ENCODE results near the gene ZMYND19. TPM values are rescaled to one million over a fixed set of nuclear protein-coding genes. Genes with fewer than 3 reads are reported as not detected.

Gene ZMYND19
- total RNA-seq, 2 experiments from 2014 or later: 36.2 to 43.0 TPM

DNA sequence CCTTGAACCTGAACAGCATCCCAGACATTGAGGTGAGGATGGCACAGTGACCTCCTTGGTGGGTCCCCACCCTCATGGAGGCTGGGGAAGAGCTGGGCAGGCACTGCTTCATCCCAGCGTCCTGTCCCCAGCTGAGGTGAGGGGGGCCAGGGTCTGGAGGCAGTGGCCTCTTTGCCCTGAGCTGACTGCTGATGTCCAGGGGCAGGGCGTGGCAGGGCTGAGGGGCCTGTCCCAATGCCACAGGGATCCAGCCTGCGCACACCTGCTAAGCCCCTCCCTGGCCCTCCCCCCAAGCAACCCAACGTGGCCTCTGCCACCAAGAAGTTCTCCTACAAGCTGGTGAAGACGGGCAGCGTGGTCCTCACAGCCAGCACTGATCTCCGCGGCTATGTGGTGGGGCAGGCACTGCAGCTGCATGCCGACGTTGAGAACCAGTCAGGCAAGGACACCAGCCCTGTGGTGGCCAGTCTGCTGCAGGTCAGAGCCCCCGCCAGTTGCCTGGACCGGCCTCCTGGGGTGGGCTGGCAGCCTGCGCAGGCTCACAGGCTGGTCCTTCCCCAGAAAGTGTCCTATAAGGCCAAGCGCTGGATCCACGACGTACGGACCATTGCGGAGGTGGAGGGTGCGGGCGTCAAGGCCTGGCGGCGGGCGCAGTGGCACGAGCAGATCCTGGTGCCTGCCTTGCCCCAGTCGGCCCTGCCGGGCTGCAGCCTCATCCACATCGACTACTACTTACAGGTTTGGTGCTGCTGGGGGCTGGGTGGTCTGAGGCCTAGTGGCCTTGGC is 23.6 kb upstream of the ZMYND19 start:
- Mint-ChIP-seq H3K4me1 (peaks cover 23% of the 10 kb centered on the region), H3K4me3 (no peak overlapping the region), H3K27ac (no peak overlapping the region), H3K9me3 (ENCODE audit: low read depth) (no peaks in the 10 kb centered on the region), H3K27me3 (no peaks in the 10 kb centered on the region), H3K36me3 (ENCODE audit: low read depth) (peaks cover 3% of the 10 kb centered on the region)
- intact Hi-C loops (cut with DNase I, micrococcal nuclease): no loop called here
- DNase-seq (no peak), ATAC-seq (no peak)
- POLR2A ChIA-PET: no interaction called here
- CTCF ChIA-PET: no interaction called here

DNA sequence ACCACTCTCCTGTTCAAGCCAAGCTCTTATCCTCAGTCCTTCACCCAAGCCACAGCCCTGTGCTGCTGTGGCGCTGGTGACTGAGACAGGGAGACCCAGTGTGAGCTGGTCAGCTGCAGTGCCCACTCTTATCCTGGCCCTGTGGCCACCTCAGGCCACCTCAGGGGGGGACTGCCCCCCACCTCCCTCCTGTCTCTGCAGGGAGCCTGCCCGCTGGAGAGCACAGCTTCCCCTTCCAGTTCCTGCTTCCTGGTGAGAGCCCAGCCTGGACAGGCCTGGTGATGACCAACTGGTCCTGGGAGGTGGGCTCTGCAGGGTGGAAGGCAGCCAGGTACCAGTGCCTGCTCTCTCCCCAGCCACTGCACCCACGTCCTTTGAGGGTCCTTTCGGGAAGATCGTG is 22.9 kb upstream of the ZMYND19 start:
- Mint-ChIP-seq H3K36me3 (ENCODE audit: low read depth) (peaks cover 3% of the 10 kb centered on the region), H3K27ac (no peak overlapping the region), H3K9me3 (ENCODE audit: low read depth) (no peaks in the 10 kb centered on the region), H3K4me1 (peaks cover 27% of the 10 kb centered on the region), H3K27me3 (no peaks in the 10 kb centered on the region), H3K4me3 (no peak overlapping the region)
- DNase-seq (no peak), ATAC-seq (no peak)
- ChIA-PET POLR2A (no interaction called here), CTCF (no interaction called here)
- intact Hi-C loops (cut with DNase I, micrococcal nuclease): no loop called here

DNA sequence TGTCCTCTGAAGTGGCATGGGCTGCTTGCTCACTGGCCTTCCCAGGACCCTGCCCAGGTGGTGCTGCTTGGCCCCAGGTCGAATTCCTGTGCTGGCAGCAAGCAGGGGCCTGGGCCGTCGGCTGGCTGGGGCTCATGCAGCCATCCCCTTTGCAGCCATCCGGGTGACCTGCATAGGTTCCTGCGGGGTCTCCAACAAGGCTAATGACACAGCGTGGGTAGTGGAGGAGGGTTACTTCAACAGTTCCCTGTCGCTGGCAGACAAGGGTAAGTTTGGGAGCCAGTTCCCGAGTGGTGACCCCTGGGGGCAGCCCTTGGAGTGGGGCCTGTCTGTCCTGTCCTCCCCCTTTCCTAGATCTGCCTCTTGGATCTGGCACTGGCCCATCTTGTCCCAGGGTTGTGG is 22.4 kb upstream of the ZMYND19 start:
- DNase-seq (no peak), ATAC-seq (no peak)
- CTCF ChIA-PET: no interaction called here
- intact Hi-C loops (cut with DNase I, micrococcal nuclease): no loop called here
- Mint-ChIP-seq H3K27ac (no peak overlapping the region), H3K27me3 (no peaks in the 10 kb centered on the region), H3K9me3 (ENCODE audit: low read depth) (no peaks in the 10 kb centered on the region), H3K36me3 (ENCODE audit: low read depth) (peaks cover 3% of the 10 kb centered on the region), H3K4me1 (peaks cover 23% of the 10 kb centered on the region), H3K4me3 (no peak overlapping the region)
- POLR2A ChIA-PET: no interaction called here

DNA sequence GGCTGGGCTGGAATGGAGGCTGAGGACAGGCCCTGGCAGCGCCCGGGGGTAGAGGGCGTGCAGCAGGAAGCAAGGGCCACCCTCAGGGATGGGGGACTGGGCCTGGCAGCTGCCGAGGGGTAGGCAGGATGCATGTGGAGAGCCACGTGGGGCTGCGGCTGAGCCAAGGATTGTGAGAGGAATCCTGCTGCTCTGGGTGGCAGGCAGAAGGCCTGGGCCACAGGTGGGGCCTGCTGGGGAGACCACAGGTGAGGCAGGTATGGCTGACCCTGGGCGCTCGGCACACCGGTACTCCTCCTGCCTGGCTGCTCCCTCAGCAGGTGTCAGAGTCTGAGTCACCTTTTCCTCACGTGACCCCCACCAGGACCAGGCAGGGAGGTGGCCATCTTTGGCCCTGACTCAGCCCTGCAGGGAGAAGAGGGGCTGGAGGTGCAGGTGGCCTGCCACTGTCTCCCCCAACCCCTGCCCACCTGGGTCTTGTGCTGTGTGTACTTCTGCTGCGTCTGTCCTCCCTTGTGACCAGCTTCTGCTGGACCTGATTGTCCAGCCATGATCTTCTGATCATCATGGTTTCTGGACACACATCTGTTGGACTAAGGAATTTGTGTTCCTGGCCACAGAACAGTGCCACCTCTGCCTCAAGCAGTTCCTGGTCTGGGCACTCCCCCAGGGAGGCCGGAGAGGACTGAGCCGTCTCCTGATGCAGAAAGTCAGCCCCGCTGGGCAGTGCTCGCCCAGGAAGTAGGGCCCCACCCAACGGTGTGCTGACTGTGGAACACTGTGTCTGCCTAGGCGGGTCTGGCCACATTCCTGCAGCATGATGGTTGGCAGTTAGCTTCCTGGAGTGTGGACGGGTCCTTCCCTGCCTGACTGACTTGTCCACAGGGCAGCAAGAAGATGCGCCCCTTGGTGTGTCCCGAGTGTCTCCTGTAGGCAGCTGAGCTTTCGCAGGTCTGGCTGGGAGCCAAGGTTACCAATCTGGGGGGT is 21.6 kb upstream of the ZMYND19 start:
- CTCF ChIA-PET: interaction anchor here (0.7 kb wide), 1 partner anchor 48 kb away, joined by 3 read pairs; no protein-coding TSS in a partner anchor
- no peak overlapping the region for H3K4me3 Mint-ChIP-seq
- POLR2A ChIA-PET: no interaction called here
- no peaks in the 10 kb centered on the region for H3K9me3 Mint-ChIP-seq (ENCODE audit: low read depth)
- peak overlapping the region; percentile 64 for H3K27ac Mint-ChIP-seq
- DNase-seq: peak; percentile 63
- H3K27me3 Mint-ChIP-seq: no peaks in the 10 kb centered on the region
- peak; percentile 74 for ATAC-seq
- intact Hi-C loops (cut with DNase I, micrococcal nuclease): no loop called here
- no peaks in the 10 kb centered on the region for H3K36me3 Mint-ChIP-seq (ENCODE audit: low read depth)
- H3K4me1 Mint-ChIP-seq: peaks cover 23% of the 10 kb centered on the region

DNA sequence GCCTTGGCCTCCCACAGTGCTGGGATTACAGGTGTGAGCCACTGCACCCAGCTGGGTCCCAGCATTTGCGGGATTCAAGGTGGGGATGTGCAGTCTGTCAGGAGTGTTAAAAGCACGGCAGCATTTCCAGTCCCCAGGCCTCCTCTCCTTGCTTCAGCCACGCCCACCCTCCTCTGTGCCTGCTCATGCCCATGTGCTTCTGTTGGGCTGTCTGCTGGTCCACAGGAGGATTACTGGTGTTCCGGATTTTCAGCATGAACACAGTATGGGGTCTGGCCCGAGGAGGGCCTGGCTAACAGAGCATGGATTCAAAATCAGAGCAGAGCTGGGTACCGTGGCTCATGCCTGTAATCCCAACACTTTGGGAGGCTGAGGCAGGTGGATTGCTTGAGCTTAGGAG is 20.6 kb upstream of the ZMYND19 start:
- no peak for DNase-seq
- H3K27ac Mint-ChIP-seq: no peak overlapping the region
- intact Hi-C loops (cut with DNase I, micrococcal nuclease): no loop called here
- POLR2A ChIA-PET: no interaction called here
- no peaks in the 10 kb centered on the region for H3K9me3 Mint-ChIP-seq (ENCODE audit: low read depth)
- CTCF ChIA-PET: interaction anchor here (0.7 kb wide), 1 partner anchor 49 kb away, joined by 3 read pairs; no protein-coding TSS in a partner anchor
- peaks cover 28% of the 10 kb centered on the region for H3K4me1 Mint-ChIP-seq
- H3K36me3 Mint-ChIP-seq (ENCODE audit: low read depth): no peaks in the 10 kb centered on the region
- ATAC-seq: no peak
- no peak overlapping the region for H3K4me3 Mint-ChIP-seq
- H3K27me3 Mint-ChIP-seq: no peaks in the 10 kb centered on the region

DNA sequence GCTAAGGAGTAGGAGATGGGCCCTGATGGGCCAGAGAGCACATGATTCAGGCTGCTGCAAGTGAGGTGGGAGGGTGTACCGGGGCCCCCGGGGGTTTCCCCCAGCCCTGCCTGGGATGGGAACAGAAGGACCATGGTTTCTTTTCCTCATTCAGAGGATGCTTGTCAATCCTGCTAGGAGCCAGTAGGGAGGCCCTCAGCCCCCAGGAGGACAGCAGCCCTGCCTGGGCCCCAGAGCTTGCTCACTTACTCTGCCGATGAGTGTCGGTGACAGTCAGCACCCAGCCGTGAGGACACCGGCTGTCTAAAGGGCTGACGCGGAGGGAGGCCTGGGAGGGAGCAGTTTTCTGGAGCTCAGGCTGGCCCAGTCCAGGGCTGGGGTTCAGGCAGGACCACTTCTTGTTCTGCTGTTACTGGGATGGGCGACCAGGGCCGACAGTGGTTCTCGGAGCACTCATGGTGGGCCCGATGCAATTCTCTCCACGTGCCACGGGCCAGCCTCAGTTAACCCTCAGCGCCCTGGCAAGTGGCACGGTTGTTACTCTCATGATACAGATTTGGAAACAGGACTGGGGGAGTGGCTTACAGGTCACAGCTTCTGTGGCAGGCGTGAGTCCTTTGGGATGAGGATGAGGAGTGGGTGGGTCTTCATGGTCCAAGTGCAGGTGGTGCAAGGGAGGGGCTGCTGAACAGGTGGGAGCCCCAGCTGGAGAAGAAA is 17.0 kb upstream of the ZMYND19 start:
- Mint-ChIP-seq H3K27ac (peak overlapping the region; percentile 11), H3K27me3 (no peaks in the 10 kb centered on the region), H3K4me1 (peaks cover 35% of the 10 kb centered on the region), H3K4me3 (peak overlapping the region; percentile 76), H3K36me3 (ENCODE audit: low read depth) (no peaks in the 10 kb centered on the region), H3K9me3 (ENCODE audit: low read depth) (no peaks in the 10 kb centered on the region)
- no peak for ATAC-seq
- peak; percentile 43 for DNase-seq
- POLR2A ChIA-PET: interaction anchor here (0.5 to 0.7 kb wide), 2 partner anchors 15 to 268 kb away, joined by 4 read pairs; no protein-coding TSS in a partner anchor
- intact Hi-C loops (cut with DNase I, micrococcal nuclease): no loop called here
- CTCF ChIA-PET: interaction anchor here (0.8 kb wide), 1 partner anchor 805 kb away, joined by 3 read pairs; no protein-coding TSS in a partner anchor

DNA sequence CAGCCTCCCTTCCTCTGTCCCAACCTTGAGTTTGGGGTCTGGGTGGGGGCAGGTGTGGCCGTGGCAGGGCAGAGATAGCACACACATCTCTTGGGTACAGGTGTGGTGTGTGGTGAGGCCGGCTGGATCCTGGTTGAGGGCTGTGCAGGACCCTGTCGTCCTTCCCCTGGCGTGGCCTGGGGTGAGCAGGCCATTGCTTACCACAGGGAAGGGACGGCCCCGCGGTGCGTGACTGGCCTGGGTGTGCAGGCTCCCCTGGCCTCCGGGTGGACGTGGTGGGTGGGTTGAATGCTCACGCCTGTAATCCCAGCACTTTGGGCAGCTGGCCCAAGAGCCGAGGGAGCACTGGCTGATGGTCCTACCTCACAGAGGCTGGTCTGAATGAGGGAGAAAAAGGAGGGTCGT is 16.4 kb upstream of the ZMYND19 start:
- H3K27ac Mint-ChIP-seq: peak overlapping the region; percentile 11
- H3K27me3 Mint-ChIP-seq: no peaks in the 10 kb centered on the region
- ATAC-seq (no peak), DNase-seq (no peak)
- H3K9me3 Mint-ChIP-seq (ENCODE audit: low read depth): no peaks in the 10 kb centered on the region
- POLR2A ChIA-PET: interaction anchor here (0.5 to 0.7 kb wide), 2 partner anchors 14 to 268 kb away, joined by 4 read pairs; no protein-coding TSS in a partner anchor
- no peaks in the 10 kb centered on the region for H3K36me3 Mint-ChIP-seq (ENCODE audit: low read depth)
- H3K4me1 Mint-ChIP-seq: peaks cover 30% of the 10 kb centered on the region
- H3K4me3 Mint-ChIP-seq: peak overlapping the region; percentile 76
- CTCF ChIA-PET: no interaction called here
- intact Hi-C loops (cut with DNase I, micrococcal nuclease): no loop called here

DNA sequence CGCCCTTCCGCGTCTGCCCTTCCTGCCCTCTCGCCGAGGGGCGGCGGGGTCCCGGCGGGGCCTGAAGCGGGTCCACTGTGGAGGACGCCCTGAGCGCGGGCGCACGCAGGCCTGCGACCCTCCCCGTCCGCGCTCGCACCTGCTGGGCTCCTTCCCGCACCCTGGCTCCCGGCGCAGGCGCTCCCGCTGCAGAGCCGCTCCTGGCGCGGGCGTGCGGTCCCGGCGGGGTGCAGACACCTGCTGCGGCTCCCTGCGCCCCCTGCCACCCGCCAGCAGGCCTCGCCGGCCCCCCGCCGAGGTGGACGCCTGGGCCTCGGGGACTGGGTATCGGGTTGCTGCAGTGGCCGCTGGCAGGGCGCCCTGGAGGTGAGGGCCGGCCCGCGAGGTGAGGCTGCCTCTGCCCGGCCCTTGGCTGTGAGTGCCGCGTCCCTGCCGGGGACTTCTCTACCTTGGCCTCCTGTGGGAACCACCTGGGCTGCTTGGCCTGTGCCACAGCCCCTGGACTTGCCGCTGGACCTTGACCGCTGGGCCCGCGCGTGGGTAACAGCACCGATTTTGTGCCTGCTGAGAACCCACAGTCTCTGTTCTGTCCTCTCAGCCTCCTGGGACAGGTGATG is 15.8 kb upstream of the ZMYND19 start:
- intact Hi-C loops (cut with DNase I, micrococcal nuclease): no loop called here
- H3K4me3 Mint-ChIP-seq: peak overlapping the region; percentile 76

DNA sequence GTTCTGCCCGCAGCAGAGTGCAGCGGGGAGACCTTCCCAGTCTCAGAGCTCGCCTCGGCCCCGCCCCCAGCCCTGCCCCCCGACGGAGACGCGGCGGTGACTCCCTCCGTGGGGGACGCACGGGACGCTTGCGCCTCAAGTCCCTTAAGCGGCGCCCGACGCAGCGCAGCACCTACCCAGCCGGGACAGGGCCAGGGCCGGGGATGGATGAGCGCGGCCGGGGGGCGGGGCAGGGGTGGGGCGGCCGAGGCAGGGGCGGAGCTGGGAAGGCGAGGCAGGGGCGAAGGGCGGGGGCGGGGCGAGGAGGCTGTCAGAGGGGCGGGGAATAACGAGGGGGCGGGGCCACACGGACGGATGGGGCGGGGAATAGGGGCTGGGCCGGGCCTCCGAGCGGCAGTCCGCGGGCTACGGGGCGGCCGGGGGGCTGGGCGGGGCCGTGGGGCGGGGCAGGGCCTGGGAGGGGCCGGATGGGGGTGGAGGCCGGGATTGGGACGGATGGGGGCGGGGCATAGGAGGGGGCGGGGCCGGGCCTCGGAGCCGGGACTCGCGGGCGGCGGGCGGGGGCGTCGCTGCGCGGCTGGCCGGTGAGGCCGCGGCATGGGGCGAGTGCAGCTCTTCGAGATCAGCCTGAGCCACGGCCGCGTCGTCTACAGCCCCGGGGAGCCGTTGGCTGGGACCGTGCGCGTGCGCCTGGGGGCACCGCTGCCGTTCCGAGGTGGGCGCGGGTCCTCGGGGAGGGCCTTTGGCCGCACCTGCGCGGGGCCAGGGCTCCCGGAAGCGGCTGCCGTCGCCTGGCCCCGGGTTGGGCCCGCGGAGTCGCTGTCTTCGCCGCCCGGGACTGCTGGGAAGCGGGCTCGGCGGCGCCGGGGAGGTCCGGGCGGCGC is 15.1 kb upstream of the ZMYND19 start, which contains the start of gene ARRDC1:
Gene ARRDC1, plus strand, starts transcription at position 566 of the 884 bp plus-strand sequence. Its CDS starts 32 bp downstream, at position 598.
- ChIA-PET CTCF (no interaction called here), POLR2A (interaction anchor here (0.8 to 1.1 kb wide), 2 partner anchors 13 to 15 kb away, joined by 4 to 5 read pairs; partner anchors contain the start of genes EHMT1 and ZMYND19)
- intact Hi-C loops (cut with DNase I, micrococcal nuclease): loop anchor here (1.0 to 2.0 kb wide), 12 partner anchors 13 to 815 kb away; partner anchors contain the start of genes ZMYND19 (in 2 of the 2), DPH7 (in 1 of the 2), EXD3 (in 1 of the 2) and MRPL41 (in 1 of the 2)
- DNase-seq (peak; percentile 97), ATAC-seq (peak; percentile 92)
- Mint-ChIP-seq H3K4me1 (peaks cover 24% of the 10 kb centered on the region), H3K4me3 (peak within 1 kb of the TSS; percentile 76), H3K27ac (no peak within 1 kb of the TSS), H3K27me3 (no peaks in the 10 kb centered on the region), H3K36me3 (ENCODE audit: low read depth) (no peaks in the 10 kb centered on the region), H3K9me3 (ENCODE audit: low read depth) (no peaks in the 10 kb centered on the region)

More for the DNA sequence above, 15.8 kb upstream of the ZMYND19 start:
- Mint-ChIP-seq H3K27ac (no peak overlapping the region), H3K4me1 (peaks cover 24% of the 10 kb centered on the region), H3K27me3 (no peaks in the 10 kb centered on the region), H3K36me3 (ENCODE audit: low read depth) (no peaks in the 10 kb centered on the region), H3K9me3 (ENCODE audit: low read depth) (no peaks in the 10 kb centered on the region)
- peak; percentile 50 for DNase-seq
- ATAC-seq: peak; percentile 8
- ChIA-PET POLR2A (no interaction called here), CTCF (no interaction called here)

Measured in activated CD4-positive, alpha-beta T cell treated with anti-CD3 and anti-CD28 coated beads for 36 hours (primary cell).